GM18526 (cell line): Measurements from ENCODE around the gene AP1M1.

Experiments
- POLR2A ChIP-seq: IDR thresholded peaks from 3 replicates; pipeline ENCODE4 v1.6.1; 2011; ENCODE audit not compliant: insufficient read length; ENCODE audit errors: extremely low read depth

The AP1M1 gene

DNA sequence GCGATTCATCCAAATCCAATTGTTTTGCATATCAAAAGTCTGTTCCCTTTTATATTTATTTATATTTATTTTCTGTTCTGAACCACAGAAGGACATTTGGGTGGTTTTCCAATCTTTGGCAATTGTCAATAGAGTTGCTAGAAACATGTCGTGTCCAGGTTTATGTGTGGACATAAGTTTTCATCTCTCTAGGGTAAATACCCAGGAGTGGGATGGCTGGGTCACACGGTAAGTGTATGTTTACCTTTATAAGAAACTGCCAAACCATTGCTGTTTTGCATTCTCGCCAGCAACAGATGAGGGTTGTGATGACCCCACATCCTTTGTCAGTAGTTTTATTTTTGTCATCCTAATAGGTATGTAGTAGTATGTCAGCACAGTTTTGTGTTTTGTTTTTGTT lies 12.5 kb downstream of the AP1M1 start:
- no peak for TF ChIP-seq POLR2A

DNA sequence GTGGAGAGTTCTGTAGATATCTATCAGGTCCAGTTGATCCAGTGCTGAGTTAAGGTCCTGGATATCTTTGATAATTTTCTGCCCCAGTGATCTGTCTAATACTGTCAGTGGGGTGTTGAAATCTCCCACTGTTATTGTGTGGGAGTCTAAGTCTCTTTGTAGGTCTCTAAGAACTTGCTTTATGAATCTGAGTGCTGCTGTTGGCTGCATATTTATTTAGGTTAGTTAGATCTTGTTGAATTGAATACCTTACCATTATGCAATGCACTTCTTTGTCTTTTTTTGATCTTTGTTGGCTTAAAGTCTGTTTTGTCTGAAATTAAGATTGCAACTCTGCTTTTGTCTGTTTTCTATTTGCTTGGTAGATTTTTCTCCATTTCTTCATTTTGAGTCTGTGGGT lies 15.4 kb downstream of the AP1M1 start:
- TF ChIP-seq POLR2A: no peak

- no peak for TF ChIP-seq POLR2A
Measured at GRCh38 chr19:16216744-16217670, 19.3 kb downstream of the AP1M1 start.

- no peak for TF ChIP-seq POLR2A
Measured at GRCh38 chr19:16217716-16218451, 20.2 kb downstream of the AP1M1 start.

DNA sequence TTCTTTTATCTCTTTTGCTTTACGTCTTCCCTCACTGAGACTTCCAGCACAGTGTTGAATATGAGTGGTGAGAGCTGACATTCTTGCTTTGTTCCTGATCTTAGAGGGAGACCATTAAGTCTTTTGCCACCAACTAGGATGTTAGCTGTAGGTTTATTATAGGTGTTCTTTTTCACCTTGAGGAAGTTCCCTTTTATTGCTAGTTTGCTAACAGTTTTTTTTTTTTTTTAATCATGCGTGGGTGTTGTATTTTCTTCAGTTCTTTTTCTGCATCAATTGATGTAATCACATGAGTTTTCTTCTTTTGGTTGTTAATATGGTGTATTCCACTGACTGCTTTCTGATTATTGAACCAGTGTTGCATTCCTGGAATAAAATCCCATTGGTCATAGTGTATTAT lies 21.1 kb downstream of the AP1M1 start:
- no peak for TF ChIP-seq POLR2A

DNA sequence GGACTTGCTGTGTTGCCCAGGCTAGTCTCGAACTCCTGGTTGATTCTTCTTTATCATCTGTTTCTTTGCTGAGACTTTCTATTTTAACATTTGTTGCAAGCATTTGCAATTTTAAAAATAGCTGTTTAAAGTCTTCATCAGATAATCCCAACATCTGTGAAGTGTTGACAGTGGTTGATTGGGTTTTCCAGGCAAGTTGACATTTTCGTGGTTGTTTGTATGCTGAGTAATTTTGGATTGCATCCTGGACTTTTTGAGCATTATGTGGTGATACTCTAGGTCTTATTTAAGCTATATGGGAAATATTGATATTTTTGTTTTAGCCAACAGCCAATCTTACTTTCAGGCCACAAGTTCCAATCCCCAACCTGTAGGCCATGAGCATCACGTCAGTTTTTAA lies 25.1 kb downstream of the AP1M1 start:
- TF ChIP-seq POLR2A: no peak

GRCh38 chr19:16223746-16224145 lies 26.0 kb downstream of the AP1M1 start:
- no peak for TF ChIP-seq POLR2A

DNA sequence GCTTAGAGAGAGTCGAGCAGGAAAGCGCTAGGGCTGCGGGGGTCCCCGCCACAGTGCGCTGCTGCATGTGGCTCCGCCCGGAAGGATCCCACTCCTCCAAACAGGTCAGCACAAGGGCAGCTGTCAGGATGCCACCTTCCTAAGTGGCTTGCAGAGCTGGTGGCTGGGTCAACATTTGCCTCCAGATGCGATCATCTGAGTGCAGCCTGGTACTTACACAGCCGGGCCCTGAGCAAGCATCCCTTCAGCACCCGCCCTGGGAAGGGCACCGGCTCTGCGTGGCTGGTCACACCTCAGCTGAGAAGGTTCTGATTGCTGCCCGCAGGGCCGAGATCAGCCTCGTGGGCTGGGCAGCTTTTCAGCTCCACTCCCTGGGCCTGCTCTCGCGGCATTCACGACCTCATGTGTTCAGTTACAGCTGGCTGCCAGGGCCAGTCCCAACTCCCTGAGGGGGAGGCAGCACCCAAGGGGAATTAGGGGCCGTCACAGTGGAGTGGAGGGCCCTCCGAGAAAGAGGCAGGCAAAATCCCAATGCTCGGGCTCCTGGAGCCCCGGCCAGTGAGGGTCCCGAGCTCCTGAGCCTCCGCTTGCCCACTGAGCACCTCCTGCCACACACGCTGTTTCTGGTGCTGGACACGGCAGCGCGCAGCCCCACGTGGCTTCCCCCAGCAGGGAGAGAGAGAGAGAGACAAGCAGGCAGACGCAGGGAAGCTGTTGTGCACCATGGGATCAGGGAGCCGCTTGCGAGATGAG lies 26.8 kb downstream of the AP1M1 start:
- TF ChIP-seq POLR2A: no peak

- TF ChIP-seq POLR2A: no peak
Measured at GRCh38 chr19:16225279-16226183, 27.8 kb downstream of the AP1M1 start.

DNA sequence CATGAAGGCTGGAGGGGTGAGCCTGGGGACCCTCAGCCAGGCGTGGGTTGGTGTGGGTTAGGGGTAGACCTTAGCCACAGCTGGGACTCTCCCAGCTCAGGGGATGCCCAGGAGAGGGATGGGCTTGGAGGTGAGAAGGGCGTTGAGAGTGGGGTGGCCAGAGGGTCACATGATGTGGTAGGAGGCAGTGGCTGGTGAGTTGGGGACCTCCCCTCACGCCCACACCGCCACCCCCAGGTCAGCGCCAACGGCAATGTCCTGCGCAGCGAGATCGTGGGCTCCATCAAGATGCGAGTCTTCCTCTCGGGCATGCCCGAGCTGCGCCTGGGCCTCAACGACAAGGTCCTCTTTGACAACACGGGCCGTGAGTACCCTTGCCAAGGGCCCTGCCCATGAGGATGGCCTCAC lies 28.5 kb downstream of the AP1M1 start:
- no peak for TF ChIP-seq POLR2A

DNA sequence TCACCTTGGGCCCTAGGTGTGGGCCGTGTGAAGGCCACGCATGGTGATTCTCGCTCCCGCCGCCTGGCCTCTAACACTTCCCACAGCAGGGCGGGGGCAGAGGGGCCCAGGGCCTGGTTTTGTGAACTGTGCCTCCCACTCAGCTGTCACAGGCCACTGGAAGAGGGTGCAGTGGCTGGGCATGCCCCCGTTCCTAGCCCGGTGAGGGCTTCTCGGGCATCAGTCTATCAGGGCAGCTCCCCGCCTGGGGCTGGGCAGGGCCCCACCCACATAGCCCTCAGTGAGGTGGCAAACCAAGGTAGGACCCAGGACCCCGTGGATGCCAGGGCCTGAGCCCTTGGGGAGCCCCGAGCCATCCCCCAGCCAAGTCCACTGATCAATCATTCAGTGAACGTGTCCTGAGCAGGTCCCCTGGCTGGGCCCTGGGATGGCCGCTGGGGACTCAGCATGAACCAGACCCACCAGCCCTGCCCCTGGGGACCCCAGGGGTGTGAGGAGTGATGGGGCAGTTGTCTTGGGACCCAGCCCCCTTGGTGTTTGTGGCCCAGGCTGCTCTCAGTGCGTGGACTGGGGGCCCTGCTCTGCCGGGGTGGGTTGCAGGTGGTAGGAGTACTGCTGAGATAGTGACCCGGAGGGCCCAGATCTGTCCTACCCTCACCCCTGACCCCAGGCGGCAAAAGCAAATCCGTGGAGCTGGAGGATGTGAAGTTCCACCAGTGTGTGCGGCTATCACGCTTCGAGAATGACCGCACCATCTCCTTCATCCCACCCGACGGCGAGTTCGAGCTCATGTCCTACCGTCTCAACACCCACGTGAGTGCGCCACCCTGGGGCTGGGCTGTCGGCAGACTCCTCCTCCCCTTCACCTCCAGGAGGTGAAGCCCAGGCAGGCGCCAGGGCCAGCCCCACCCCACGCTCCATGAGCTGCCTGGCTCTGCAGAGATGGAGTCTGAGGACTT lies 29.4 kb downstream of the AP1M1 start:
- no peak for TF ChIP-seq POLR2A

DNA sequence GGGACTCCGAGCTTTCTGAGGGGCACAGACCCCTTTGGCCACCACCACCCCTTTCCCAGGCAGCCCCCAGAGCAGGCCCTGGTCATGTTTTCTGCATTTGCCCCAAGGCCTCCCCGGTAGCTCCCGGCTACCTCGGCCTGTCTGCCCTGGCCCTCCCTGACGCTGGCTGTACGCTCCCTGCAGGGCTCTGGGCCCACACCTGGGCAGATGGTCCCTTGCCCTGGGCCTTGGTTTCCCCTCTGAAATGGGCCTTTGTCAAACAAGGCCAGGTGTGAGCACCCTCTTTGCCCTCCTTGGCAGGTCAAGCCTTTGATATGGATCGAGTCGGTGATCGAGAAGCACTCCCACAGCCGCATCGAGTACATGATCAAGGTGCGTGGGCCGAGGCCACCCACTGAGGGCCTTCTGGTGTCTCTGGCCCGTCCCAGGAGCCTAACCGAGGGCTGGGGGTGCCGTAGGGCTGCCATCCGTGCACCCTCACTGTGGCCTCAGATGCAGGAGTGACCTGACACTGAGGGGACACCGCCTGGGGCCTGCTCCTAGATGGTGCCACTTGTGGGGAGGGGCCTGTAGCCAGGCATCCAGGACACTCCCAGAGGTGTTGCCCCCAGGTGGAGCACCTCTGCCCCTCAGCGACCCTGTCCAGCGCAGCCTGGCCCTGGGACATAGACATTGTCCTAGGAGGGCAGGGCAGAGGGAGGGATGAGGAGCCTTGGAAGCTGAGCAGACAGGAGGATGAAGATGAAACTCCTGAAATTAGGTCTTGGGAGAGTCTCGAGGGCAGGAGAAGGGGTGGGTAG lies 30.3 kb downstream of the AP1M1 start:
- no peak for TF ChIP-seq POLR2A
